Measurements from ENCODE around the gene CHFR. TPM values are rescaled to one million over a fixed set of nuclear protein-coding genes. Genes with fewer than 3 reads are reported as not detected.

CHFR gene
- total and polyA plus RNA-seq, 2 of the 4 experiments (the other 2 are of a cell fraction), result 13.4 to 35.3 TPM

GRCh38 chr12:132831771-132832170, 55.6 kb downstream of the CHFR start:
- Histone ChIP-seq H2AK9ac (replicated peaks; ENCODE audit: low read depth, low read length, poor library complexity) (no peak overlapping the region), H3K9me3 (ENCODE audit: control insufficient read depth, insufficient read depth, low read length) (no peaks in the 10 kb centered on the region), H3K9me1 (ENCODE audit: insufficient read depth, low read length) (peaks cover 11% of the 10 kb centered on the region), H2BK20ac (ENCODE audit: low read depth, low read length) (no peak overlapping the region), H3K4me2 (ENCODE audit: low read depth, low read length) (no peak overlapping the region), H2AFZ (replicated peaks; ENCODE audit: low read length, poor library complexity) (no peak overlapping the region), H2BK15ac (ENCODE audit: low read depth, low read length) (no peak overlapping the region), H3K56ac (ENCODE audit: extremely low read depth, insufficient read depth, low read length) (no peak overlapping the region), H4K20me1 (ENCODE audit: insufficient read depth, low read length) (peaks cover 11% of the 10 kb centered on the region), H3K14ac (replicated peaks; ENCODE audit: low read depth, low read length) (no peak overlapping the region), H3K79me1 (ENCODE audit: low read depth in 1 of 2, low read length in 2 of 2) (peaks cover 0 to 38% of the 10 kb centered on the region in 2 experiments), H3K4ac (ENCODE audit: low read depth, low read length) (0 out of 2 replicates have a peak overlapping the region, but pooled peaks have one; percentile 12), H3K4me1 (ENCODE audit: control insufficient read depth, insufficient read depth, low read length) (peaks cover 7% of the 10 kb centered on the region), H3K27ac (ENCODE audit: insufficient read depth, low read length) (peak overlapping the region; percentile 21; the same call in 1 of the 2 replicates), H3K23ac (ENCODE audit: low read depth, low read length) (no peak overlapping the region), H4K8ac (ENCODE audit: low read depth in 2 of 2, low read length in 2 of 2) (no peak overlapping the region), H2BK5ac (ENCODE audit: low read depth, low read length, poor library complexity, severe bottlenecking) (peak overlapping the region; percentile 4), H4K91ac (ENCODE audit: insufficient read depth, low read depth, low read length) (no peak overlapping the region), H2BK120ac (ENCODE audit: low read depth, low read length) (no peak overlapping the region), H3K36me3 (ENCODE audit: control insufficient read depth, insufficient read depth, low read length) (peaks cover 25% of the 10 kb centered on the region), H3K18ac (ENCODE audit: low read depth, low read length) (no peak overlapping the region), H2AK5ac (ENCODE audit: low read depth, low read length) (peak overlapping the region; percentile 60; the same call in 1 of the 2 replicates), H4K5ac (ENCODE audit: low read depth, low read length) (no peak overlapping the region), H3K9ac (ENCODE audit: low read depth, low read length) (no peak overlapping the region), H3K27me3 (ENCODE audit: control insufficient read depth, insufficient read depth, low read length) (no peaks in the 10 kb centered on the region), H3K4me3 (ENCODE audit: insufficient read depth, low read depth, low read length) (no peak overlapping the region)
- no peak for TF ChIP-seq MAZ (IDR thresholded peaks at IDR 0.05; ENCODE audit: borderline replicate concordance, low read depth, low read length)
- TF ChIP-seq FOS (IDR thresholded peaks at IDR 0.05; ENCODE audit: low read depth, low read length), result no peak
- no peak for TF ChIP-seq CTCF (conservative IDR thresholded peaks at IDR 0.05; ENCODE audit: low read depth, low read length)
- TF ChIP-seq NFE2L2 (IDR thresholded peaks at IDR 0.05; ENCODE audit: low read depth, low read length), result no peak
- TF ChIP-seq POLR2A (IDR thresholded peaks at IDR 0.05; ENCODE audit: low read depth, low read length), result no peak
- no peak for TF ChIP-seq SMC3 (IDR thresholded peaks at IDR 0.05; ENCODE audit: low read depth, low read length)
- no peak for TF ChIP-seq USF2 (IDR thresholded peaks at IDR 0.05; ENCODE audit: low read depth, low read length)
- no TSS peak for BruUV-seq (replicated peaks)
- in situ Hi-C loops (cut with MboI; ENCODE audit: low sequenced_read_pairs), result no loop called here
- dilution Hi-C loops (cut with HindIII; ENCODE audit: low sequenced_read_pairs, unreplicated experiment), result no loop called here
- POLR2A ChIA-PET (ENCODE audit: unreplicated experiment), result no interaction called here
- 100% methylated on average over 6 of the region's 11 CpGs; no CpG with 5 or more reads in 1 of the 2 experiments for WGBS, 2 experiments (ENCODE audit: extremely low coverage in 2 of 2, insufficient read length in 1 of 2)
- CTCF ChIA-PET, result no interaction called here
- ATAC-seq (ENCODE audit: low read depth), result no peak
- no peak for DNase-seq
- intact Hi-C loops (cut with micrococcal nuclease), result no loop called here
